ENCODE measurements around the gene KCNG4.

GRCh38 chr16:84242839-84243238, 3.0 kb upstream of the KCNG4 start:
- TF ChIP-seq EZH2 (IDR thresholded peaks at IDR 0.05): no peak
- no peak for TF ChIP-seq POLR2AphosphoS5 (IDR thresholded peaks at IDR 0.05; ENCODE audit: borderline replicate concordance, low read depth, low read length)
